HS-27A (cell line): ENCODE results near the gene STRADB.
A peak's percentile ranks its signal among the peaks of the same experiment; 100 is the strongest.
"Not testable (repeated sequence)": the region's sequence is repeated elsewhere in the genome, so short reads cannot be mapped to it uniquely, and the experiment has no call there.

Source experiments
- DNase-seq: peaks from one replicate; pipeline ENCODE4 v3.0.0-alpha.2; 2012; ENCODE audit warnings: low read depth, missing footprints

STRADB gene, protein sequence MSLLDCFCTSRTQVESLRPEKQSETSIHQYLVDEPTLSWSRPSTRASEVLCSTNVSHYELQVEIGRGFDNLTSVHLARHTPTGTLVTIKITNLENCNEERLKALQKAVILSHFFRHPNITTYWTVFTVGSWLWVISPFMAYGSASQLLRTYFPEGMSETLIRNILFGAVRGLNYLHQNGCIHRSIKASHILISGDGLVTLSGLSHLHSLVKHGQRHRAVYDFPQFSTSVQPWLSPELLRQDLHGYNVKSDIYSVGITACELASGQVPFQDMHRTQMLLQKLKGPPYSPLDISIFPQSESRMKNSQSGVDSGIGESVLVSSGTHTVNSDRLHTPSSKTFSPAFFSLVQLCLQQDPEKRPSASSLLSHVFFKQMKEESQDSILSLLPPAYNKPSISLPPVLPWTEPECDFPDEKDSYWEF

DNA sequence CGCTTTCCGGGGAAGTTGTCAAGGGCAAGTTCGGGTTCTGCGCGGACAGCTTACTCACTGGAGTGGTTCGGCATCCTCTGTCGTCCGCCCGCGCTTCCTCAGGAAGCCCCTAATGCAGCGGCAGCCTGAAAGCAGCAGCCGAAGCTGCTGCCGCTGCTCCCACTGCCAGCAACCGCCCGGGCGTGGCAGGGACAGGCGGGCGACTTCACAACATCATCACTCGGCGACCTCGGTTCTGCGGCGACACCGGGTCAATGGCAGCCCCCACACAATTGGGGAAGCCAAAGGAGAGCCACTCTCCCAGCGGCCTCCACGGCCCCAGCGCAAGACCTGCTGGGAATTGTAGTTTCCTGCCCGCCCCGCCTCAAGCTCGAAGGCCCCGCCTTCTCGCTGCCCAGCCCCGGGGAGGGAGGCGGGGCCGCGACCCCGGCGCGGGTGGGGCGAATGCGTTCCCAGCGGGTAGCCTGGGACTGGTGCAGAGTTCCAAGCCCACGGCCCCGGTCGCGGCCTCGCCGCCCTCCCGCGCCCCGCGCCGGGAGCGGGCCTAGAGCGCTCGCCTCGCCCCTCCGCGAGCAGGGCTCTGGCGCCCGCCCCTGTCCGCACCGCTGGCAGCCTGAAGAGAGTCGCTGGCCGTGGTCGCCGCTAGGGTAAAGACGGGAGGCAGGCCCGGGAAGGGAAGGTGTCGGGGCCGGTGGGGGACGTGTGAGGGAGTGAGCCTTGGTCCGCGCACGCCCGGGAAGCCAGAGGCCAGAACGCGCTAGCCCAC lies at the start of gene STRADB, which contains the start of gene TRAK2:
TSS of gene STRADB (plus strand) at position 449 of the 766 bp plus-strand sequence. CDS start 3,101 bp downstream, outside the sequence.
TSS of gene TRAK2 (minus strand) at position 167 of the 766 bp plus-strand sequence. CDS start 30,951 bp downstream, outside the sequence.
- DNase-seq = peak; percentile 62

DNA sequence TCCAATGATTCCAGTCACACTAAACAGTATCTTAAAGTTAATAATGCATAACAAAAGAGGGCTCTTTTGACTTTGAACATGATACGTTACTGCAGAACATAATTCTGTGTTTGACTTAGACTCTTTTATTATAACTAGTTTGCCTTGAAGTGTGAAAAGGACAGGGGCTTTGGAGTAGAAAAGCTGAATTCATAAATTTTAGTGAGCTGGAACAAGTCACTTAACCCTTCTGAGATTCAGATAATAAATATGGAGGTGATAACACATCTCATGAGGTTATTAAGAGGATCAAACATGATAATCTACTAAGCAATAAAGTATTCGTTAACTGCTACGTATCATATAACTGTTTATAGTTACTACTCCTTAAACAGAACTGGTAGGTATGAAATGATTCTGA lies 49.7 kb upstream of the STRADB start:
- no peak for DNase-seq

DNA sequence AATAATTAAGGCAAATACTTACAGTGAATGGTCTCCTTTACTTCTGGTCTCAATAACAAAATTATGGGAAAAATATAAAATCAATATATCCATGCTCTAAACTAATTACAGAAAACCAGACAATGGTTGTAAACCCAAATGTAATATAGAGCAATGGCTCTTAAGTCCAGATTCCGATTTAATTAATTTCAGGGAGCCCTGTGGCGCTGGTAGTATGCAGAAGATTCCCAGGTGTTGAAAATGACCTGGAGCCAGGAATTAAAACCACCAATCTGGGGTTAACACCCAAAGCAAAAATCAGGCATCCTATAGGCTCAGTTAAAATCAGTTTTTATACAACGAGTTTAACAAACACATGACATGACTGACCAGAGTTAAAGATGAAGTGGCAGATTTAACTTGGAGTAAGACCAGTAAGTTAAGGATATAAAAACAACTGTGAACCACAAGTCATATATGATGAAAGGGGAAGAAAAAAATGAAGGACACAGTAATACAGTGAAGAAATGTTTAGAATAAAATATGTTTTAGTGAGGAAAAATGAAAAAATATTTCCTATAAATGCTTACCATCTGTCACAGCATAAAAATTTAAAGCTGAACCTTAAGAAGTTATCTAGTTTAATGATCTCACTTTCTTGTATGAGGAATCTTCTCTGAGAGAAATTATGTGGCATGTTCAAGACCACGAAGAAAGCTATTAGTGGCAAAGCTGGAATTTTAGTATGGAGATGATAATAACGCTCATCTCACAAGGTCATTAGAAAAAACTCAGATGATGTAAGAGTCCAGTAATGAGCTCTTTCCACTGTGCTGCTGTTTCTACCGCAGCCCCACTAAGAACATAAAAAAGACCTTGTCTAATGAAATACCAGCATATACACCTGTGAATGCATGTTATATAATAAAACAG lies 48.6 kb upstream of the STRADB start:
- no peak for DNase-seq

DNA sequence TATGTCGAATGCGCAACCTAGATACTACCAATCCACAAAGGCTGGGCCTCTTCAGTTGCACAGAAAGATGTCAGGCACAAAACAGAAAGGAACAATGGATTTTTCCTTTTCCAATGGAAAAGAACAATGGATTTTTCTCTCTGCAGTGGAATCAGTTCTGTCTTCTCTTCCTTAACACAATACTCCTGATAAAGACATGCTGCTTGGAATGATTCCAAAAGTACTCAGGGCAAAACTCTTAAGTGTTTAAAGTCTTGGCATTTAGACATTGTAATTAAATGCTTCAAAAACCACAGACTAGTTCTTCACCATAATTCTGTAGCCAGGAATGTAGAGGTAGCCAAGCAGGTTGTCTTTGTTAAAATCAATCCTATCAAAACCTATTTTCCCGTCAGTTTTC lies 47.7 kb upstream of the STRADB start:
- DNase-seq = no peak

DNA sequence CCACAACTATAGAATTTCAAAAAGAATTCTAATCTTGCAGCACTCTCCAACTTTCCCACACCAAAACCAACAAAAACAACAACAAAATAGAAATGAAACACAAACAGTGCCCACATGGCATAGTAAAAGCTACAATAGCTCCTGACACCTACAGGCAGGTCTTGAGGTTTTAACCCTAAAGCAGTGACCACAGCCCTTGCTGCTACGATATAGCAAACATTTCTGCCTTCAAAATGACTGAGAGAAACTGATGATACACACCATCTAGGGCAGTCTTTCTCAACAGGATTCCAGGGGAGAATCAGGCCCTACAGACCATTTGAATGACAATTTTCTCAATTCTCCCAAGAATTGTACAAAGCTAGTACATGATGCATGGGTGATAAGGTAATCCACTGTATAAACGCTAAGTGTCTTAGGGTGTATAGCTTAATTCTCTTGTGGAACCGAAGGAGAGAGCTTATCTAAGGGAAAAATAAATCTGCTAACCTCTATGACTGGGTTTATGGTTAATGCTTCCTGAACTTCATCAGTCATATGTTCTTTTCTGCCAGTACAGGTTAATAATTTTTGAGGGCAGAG lies 46.8 kb upstream of the STRADB start:
- no peak for DNase-seq

DNA sequence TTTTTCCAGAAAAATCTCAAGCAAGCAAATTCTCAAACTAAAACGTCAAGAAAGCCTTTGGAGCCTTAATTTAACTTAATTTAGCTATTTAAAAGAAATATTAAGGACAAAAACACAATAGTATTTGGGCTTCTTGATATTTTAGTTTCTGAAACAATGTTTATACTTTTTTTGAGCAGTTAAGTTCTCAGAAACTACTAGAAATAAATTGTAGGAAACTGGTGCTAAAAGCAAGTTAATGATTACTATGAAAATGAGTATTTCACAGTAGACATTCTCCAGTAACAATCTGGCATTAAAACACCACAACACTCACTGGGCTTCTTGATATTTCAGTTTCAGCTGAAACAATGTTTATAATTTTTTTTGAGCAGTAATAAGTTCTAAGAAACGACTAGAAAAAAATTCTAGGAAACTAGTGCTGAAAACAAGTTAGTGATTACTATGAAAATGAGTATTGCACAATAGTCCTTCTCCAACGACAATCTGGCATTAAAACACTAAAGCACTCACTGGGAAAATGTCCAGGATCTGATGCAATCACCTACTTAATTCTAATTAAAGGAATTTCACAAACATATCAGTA lies 45.4 kb upstream of the STRADB start:
- DNase-seq = no peak

DNA sequence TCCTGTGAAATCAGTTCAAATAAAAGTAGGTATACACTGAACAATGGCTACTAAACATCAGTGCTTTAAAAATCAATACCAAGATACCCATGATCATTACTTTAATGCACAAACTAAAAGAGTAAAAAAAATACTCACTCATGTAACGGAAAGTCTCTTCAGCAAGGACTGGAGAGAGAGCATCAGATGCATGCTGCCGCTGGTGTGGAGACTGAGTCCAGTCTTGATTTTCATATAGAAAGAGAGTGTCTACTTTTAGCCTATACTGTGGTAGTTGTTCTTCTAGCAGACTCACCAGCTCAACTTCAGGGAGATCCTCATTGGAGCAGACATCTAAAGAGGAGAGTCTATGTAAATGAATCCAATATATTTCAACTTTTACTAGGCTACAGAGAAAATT lies 44.3 kb upstream of the STRADB start:
- no peak for DNase-seq

DNA sequence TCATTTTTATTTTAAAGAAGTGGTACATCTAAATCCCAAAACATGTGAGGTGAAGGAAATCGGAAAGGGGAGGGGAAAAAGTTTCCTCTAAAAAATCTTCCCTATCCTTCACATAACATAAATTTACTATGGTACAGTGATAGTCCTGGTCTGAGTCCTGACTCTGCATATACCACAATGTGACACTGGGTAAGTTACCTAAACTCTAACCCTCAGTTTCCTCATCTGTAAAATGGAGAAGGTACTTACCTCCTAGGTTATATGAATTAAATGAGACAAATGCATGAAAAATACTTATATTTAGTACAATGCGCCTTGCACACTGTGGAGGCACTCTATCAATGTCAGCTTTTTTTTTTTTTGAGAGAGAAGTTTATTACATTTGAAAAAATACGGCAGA lies 42.6 kb upstream of the STRADB start:
- no peak for DNase-seq

DNA sequence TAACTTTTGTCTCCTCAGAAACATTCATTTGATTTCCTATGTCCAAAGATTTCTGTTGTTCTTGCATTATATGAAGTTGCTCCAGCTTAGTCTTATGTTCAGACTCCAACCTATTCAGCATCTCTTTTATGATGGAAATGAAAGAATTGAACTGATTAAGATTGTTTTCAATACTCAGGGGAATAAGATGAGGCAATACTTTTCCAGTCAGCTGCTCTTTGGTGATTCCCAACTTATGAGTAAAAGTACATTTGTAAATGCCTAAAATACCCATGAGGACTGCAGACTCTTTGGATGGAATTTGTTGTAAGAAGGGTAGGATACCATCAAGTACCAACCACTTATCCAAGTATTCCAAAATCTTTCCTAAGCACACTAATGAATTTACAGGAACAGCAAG lies 40.1 kb upstream of the STRADB start:
- no peak for DNase-seq

DNA sequence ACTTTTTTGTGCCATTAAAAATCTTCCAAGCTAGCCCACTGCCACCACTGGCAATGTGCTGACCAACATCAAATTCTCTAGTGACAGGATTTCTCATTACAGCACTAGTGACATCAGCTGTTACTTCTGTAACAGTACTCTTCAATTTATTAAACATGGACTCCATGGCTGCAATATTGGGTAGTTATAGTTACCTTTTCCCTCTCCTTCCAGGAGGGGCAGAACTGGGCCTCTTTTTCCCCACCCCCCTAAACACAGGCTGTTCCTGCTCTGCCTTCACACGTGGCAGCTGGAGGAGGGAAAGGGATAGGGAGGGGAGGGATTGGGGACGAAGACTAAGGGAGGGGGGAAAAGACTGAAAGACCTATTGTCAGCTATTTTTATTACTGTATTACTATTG lies 38.4 kb upstream of the STRADB start:
- no peak for DNase-seq

DNA sequence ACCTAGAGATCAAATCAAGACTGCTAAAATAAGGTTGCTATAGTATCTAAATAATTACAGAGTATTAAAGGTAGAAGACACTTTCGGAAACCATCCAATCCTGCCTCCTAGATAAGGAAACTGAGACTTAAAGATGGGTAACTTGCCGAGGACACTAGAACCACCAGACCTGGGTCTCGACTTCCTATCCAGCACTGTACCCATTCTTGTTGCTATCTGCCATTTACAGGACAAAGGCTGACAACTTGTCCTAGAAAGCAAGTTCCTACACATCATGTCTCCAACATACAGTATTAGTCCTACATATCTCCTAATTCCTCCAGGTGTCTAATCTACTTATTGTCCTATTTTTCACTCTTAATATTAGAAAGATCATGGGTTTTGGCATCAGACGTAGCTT lies 38.0 kb upstream of the STRADB start:
- no peak for DNase-seq

DNA sequence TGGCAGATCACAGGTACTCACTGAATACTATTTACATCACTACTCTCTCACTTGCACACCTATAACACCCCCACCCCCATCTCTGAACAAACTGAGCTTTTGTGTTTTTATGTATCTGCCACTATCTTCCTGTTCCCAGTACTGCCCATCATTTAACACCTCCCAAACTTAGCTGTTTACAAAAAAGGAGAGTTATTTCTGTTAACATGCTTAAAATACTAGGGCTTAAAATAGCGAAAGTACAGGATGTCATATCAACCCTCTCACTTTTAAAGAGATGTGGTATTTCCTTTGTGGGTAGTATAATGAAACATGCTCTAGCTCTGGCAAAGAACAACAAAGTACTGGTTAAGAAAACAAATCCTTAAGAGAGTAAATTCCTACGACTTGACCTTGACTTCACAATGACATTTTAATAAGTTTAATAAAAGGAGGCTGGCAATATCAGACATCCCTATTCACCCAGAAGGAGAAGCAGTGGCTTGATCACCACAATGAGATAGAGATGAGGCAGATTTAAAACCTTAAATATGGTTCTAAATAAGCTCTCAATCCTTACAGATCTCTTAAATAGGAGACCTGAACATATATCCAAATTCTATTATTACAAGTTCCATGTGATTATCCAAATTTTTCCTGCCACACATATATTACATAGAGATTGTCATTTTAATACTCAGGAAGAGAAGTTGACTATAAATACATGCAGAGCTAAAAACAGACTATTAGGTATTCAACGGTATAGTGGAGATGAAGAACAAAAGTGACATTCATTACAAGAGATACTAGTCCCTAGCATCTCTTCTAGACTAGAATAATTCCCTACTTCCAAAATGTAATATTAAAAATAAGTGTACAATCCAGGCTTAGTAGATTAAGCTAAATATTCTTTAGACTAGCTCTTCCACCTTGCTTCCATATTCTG lies 37.2 kb upstream of the STRADB start:
- DNase-seq = no peak

DNA sequence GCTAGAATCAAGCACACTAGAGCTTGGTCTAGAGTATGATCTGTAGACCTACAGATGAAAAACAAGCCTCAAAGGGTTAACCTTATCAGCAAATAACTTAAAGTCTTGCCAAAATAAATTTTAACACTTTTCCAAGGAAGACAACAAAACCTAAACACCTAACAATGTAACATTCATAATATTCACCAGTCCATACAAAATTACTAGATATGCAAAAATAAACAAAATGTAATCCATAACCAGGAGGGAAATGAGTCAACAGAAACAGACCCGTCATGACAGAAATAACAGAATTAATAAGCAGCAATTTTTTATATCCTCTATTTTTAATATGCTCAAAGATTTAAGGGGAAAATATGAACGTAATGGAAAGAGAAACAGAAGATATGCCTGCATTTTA lies 36.4 kb upstream of the STRADB start:
- no peak for DNase-seq

DNA sequence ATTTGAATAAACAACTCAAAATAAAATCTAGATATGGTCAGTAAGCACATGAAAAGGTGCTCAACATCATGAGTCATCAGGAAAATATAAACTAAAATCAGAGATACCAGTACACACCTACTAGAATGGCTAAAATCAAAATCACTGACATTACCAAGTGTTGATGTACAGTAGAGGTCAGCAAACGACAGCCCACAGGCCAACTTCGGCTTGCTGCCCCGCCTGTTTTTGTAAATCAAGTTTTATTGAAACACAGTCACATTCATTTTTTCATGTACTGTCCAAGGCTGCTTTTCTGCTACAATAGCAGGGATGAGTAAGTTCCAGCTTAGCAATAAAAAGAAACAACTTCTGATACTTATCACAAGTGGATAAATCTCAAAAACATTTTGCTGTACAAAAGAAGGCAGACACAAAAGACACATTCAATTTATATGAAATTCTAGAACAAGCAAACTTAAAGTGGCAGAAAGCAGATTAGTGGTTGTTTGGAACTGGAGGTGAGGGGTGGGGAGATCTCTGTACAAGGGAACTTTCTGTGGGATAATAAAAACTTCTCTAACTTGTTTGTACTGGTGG lies 32.4 kb upstream of the STRADB start:
- no peak for DNase-seq

DNA sequence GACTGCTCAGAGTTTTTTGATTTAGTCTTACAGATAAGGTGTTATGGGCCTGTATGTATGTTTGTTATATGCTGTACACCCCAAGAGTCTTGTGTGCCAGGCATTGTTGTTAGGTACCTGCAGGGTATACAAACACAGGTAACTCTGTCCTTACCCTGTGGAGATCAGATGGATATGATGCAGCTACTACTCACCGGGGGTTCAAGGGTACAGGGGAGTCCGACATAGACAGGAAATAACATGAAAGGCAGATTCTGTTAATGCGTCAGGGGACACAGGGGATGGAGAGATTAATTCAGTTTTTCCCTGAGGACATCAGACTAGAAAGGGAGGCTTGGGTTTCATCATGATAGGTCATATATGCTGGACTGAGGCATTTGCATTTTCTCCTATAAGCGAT lies 31.6 kb upstream of the STRADB start:
- DNase-seq = no peak

DNA sequence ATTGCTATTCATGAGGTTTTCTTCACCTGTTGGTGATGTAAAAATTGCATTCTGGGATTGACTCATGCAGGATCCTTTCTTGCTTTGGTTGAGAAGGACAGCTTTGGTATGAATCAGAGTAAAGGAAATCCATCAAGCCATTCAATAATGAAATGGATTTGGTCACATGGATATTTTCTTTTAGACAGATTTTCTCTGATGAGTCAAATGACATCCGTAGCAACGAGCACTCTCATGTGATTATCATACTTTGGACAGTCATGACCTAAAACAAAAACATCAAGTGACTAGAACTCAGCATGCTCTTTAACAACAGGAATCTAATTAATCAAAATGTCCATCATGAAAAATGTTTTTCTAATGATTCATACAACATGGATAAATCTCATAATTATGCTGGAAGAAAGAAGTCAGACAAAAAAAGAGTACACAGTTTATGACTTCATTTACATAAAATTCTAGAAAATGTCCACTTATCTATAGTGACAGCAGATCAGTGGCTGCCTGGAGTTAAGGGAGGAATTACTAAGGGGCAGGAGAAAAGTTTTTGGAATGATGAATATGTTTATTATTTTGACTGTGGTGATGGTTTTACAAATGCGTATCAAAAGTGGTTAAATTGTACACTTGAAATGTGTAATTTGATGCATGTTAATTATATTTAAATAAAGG lies 31.0 kb upstream of the STRADB start:
- no peak for DNase-seq

DNA sequence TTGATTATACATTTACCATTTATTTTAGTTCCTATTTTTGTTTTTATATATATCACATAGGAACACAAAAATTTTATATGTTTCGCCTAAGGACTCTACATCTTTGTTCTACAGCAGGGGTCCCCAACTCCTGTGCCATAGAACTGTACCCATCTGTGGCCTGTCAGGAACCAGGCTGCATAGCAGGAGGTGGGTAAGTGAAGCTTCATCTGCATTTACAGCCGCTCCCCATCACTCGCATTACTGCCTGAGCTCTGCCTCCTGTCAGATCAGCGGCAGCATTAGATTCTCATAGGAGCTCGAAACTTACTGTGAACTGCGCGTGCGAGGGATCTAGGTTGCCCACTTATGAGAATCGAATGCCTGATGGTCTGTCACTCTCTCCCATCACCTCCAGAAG lies 25.6 kb upstream of the STRADB start:
- no peak for DNase-seq

DNA sequence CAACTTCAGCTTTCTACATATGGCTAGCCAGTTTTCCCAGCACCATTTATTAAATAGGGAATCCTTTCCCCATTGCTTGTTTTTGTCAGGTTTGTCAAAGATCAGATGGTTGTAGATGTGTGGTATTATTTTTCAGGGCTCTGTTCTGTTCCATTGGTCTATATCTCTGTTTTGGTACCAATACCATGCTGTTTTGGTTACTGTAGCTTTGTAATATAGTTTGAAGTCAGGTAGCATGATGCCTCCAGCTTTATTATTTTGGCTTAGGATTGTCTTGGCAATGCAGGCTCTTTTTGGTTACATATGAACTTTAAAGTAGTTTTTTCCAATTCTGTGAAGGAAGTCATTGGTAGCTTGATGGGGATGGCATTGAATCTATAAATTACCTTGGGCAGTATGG lies 23.2 kb upstream of the STRADB start:
- DNase-seq = not testable (repeated sequence)

DNA sequence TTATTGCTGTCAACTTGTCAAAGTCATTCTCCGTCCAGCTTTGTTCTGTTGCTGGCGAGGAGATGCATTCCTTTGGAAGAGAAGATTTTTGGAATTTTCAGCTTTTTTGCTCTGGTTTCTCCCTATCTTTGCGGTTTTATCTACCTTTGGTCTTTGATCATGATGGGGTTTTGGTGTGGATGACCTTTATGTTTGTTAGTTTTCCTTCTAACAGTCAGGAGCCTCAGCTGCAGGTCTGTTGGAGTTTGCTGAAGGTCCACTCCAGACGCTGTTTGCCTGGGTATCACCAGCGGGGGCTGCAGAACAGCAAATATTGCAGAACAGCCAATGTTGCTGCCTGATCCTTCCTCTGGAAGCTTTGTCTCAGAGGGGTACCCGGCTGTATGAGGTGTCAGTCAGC lies 21.7 kb upstream of the STRADB start:
- not testable (repeated sequence) for DNase-seq
